Prostate gland (tissue), 2 donors: ENCODE measurements around the gene TAF1L. TPM values are rescaled to one million over a fixed set of nuclear protein-coding genes. Genes with fewer than 3 reads are reported as not detected.

Experiments
- DNase-seq: peaks from one replicate; pipeline ENCODE4 v3.0.0-alpha.2; 2019; ENCODE audit warnings: low spot score
- H3K27ac ChIP-seq, 2 donors: fragments of 200-600 bp; sonication (generic); 2 replicates each; pipeline ENCODE4 v1.5.1; 2017 to 2019
- H3K27me3 ChIP-seq: fragments of 200-600 bp; sonication (generic); replicated peaks from 2 replicates; pipeline ENCODE4 v1.5.1; 2019; ENCODE audit not compliant: insufficient read depth
- H3K36me3 ChIP-seq, 2 donors: fragments of 200-600 bp; sonication (generic); 1 replicate in 1 of 2; 2 replicates in 1 of 2; pipeline versions ENCODE4 v1.5.1 to v1.8.1; 2017 to 2019
- H3K4me1 ChIP-seq: fragments of 200-600 bp; sonication (generic); replicated peaks from 2 replicates; pipeline ENCODE4 v1.5.1; 2019
- H3K4me3 ChIP-seq, 2 donors: fragments of 200-600 bp; sonication (generic); 2 replicates each; pipeline ENCODE4 v1.5.1; 2017 to 2019
- H3K9me3 ChIP-seq: fragments of 200-600 bp; sonication (generic); 2 replicates; pipeline ENCODE4 v1.5.1; 2017
- POLR2A ChIP-seq: fragments of 450-650 bp; IDR thresholded peaks from one replicate; pipeline ENCODE4 v1.6.1; 2016; ENCODE audit warnings: antibody characterized with exemption, mild to moderate bottlenecking
- POLR2AphosphoS5 ChIP-seq: sonication (generic); formaldehyde crosslinking; IDR thresholded peaks from one replicate; pipeline ENCODE4 v1.6.1; 2017; ENCODE audit warnings: antibody characterized with exemption
- WGBS: methylation state at CpG from one replicate; pipeline ENCODE4 v1.1.5; 2018; 5-methylcytosine and 5-hydroxymethylcytosine counted together
- intact Hi-C: fragments of 100-400 bp; cut with DNase I; formaldehyde crosslinking; loops from one replicate; pipeline ENCODE4 v1.14.2; 2022
- total RNA-seq, 2 donors: library from RNA; depleted of rRNA; stranded (reverse); fragments of >200 nt; gene quantifications; one replicate each; pipeline ENCODE4 v1.1.0, GENCODE V29; 2016
- TF ChIP-seq, protein P1 (sequence below), 4 experiments: fragments of 200-600 bp in 2 of 4; fragments of 450-650 bp in 2 of 4; sonication (generic) in 2 of 4; IDR thresholded peaks; 1 replicate in 3 of 4; 2 replicates in 1 of 4; pipeline ENCODE4 v1.5.1; 2016 to 2019; ENCODE audit warnings: antibody characterized with exemption in 4 of 4, mild to moderate bottlenecking in 2 of 4, moderate library complexity in 2 of 4

TAF1L gene
- total RNA-seq, 2 donors from 2014 or later = 2.0 TPM; not detected in 1

GRCh38 chr9:32590898-32591297, 44.6 kb downstream of the TAF1L start:
- no peaks in the 10 kb centered on the region for H3K9me3 ChIP-seq
- TF ChIP-seq POLR2A (no peak), POLR2AphosphoS5 (no peak)
- TF ChIP-seq, protein P1, sequence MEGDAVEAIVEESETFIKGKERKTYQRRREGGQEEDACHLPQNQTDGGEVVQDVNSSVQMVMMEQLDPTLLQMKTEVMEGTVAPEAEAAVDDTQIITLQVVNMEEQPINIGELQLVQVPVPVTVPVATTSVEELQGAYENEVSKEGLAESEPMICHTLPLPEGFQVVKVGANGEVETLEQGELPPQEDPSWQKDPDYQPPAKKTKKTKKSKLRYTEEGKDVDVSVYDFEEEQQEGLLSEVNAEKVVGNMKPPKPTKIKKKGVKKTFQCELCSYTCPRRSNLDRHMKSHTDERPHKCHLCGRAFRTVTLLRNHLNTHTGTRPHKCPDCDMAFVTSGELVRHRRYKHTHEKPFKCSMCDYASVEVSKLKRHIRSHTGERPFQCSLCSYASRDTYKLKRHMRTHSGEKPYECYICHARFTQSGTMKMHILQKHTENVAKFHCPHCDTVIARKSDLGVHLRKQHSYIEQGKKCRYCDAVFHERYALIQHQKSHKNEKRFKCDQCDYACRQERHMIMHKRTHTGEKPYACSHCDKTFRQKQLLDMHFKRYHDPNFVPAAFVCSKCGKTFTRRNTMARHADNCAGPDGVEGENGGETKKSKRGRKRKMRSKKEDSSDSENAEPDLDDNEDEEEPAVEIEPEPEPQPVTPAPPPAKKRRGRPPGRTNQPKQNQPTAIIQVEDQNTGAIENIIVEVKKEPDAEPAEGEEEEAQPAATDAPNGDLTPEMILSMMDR (IDR thresholded peaks at IDR 0.05) = no peak
- H3K4me3 ChIP-seq = no peak overlapping the region
- no peak overlapping the region for H3K27ac ChIP-seq
- intact Hi-C loops = no loop called here
- no peaks in the 10 kb centered on the region for H3K27me3 ChIP-seq
- WGBS = 76% methylated on average over 1 of the region's 1 CpG
- H3K36me3 ChIP-seq = no peaks in the 10 kb centered on the region
- no peak for DNase-seq
- H3K4me1 ChIP-seq = no peaks in the 10 kb centered on the region

DNA sequence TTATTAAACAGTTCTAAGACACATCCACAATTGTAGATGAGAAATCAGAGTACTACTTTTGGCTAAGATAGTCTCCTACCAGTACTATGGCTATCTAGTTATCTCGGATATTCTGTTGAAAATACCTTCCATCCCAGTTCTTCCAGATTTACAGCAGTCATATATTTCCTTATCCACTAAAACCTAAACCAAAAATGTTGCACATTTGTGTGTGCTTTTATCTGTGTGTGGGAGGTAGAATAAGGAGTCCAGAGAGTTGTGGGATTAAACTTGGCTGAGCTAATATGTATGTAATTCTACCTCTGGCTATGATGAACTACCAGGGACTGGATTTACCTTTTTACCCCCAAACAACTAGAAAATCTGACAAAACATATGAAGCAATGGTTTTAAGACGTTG, 45.0 kb downstream of the TAF1L start:
- Histone ChIP-seq H3K36me3 (no peaks in the 10 kb centered on the region), H3K4me1 (no peaks in the 10 kb centered on the region), H3K9me3 (no peaks in the 10 kb centered on the region), H3K27me3 (no peaks in the 10 kb centered on the region), H3K4me3 (no peak overlapping the region), H3K27ac (no peak overlapping the region)
- intact Hi-C loops = no loop called here
- TF ChIP-seq, protein P1 (IDR thresholded peaks at IDR 0.05) = no peak
- no peak for TF ChIP-seq POLR2A
- no peak for TF ChIP-seq POLR2AphosphoS5
- 42% methylated on average over 2 of the region's 2 CpGs for WGBS
- no peak for DNase-seq

DNA sequence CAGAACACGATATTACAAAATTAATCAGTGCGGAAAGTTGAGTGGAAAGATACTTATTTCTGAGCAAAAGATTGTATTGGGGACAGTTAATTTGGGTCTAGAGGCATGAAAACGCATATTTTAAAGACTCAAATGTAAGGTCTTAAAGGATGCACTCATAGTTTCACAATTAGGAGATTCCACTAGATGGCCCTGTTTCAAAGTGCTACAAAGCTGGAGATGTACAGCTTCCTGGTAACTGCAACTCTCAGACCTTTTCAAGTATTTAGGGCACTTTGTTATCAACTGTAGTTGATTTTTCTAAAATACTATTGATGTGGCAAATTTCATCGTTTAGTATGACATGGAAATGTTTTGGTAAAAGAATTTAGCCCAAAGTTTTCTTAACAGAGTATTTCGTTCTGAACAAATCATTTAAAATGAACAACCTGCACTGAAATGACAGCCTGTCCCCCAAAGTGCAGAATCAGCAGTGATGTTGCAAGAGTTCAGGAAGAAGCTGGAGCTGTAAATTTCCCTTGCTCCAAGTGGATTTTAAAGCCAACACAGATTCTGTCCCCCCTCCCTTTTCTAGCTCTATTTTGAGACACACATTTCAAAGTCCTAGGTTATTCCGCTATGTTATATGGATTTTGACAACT, 46.3 kb downstream of the TAF1L start:
- Histone ChIP-seq H3K4me3 (no peak overlapping the region), H3K4me1 (no peaks in the 10 kb centered on the region), H3K36me3 (no peaks in the 10 kb centered on the region), H3K27ac (no peak overlapping the region), H3K27me3 (no peaks in the 10 kb centered on the region), H3K9me3 (no peaks in the 10 kb centered on the region)
- intact Hi-C loops = no loop called here
- DNase-seq = no peak
- 51% methylated on average over 6 of the region's 6 CpGs for WGBS
- TF ChIP-seq, protein P1 (IDR thresholded peaks at IDR 0.05) = peak in 2 of 4 experiments; percentile 24 to 39
- TF ChIP-seq POLR2AphosphoS5 = no peak

GRCh38 chr9:32587901-32588300, 47.6 kb downstream of the TAF1L start:
- Histone ChIP-seq H3K27ac (no peak overlapping the region), H3K4me3 (no peak overlapping the region), H3K9me3 (no peaks in the 10 kb centered on the region), H3K27me3 (no peaks in the 10 kb centered on the region), H3K4me1 (no peaks in the 10 kb centered on the region), H3K36me3 (no peaks in the 10 kb centered on the region)
- intact Hi-C loops = no loop called here
- no peak for DNase-seq
- TF ChIP-seq POLR2AphosphoS5 = no peak
- TF ChIP-seq POLR2A = no peak
- TF ChIP-seq, protein P1 (IDR thresholded peaks at IDR 0.05) = no peak

- Histone ChIP-seq H3K4me3 (no peak overlapping the region), H3K36me3 (no peaks in the 10 kb centered on the region), H3K4me1 (no peaks in the 10 kb centered on the region), H3K27ac (no peak overlapping the region), H3K27me3 (no peaks in the 10 kb centered on the region), H3K9me3 (no peaks in the 10 kb centered on the region)
- 54% methylated on average over 2 of the region's 2 CpGs for WGBS
- TF ChIP-seq POLR2AphosphoS5 (no peak), POLR2A (no peak)
- TF ChIP-seq, protein P1 (IDR thresholded peaks at IDR 0.05) = no peak
- intact Hi-C loops = loop anchor here (5.0 kb wide), 1 partner anchor 383 kb away; no protein-coding TSS in a partner anchor
- DNase-seq = no peak
Measured at GRCh38 chr9:32584784-32585183, 50.7 kb downstream of the TAF1L start.
